ENCODE results near the gene RRN3. TPM values are rescaled to one million over a fixed set of nuclear protein-coding genes. Genes with fewer than 3 reads are reported as not detected.

RRN3 gene
- total RNA-seq, 1 donor from 2014 or later: 29.9 TPM

GRCh38 chr16:15035163-15035729 is 58.8 kb downstream of the RRN3 start:
- Mint-ChIP-seq H3K27ac (no peak overlapping the region), H3K4me3 (no peak overlapping the region), H3K4me1 (ENCODE audit: unreplicated experiment) (no peaks in the 10 kb centered on the region), H3K36me3 (peaks cover 18% of the 10 kb centered on the region), H3K27me3 (no peaks in the 10 kb centered on the region), H3K9me3 (no peaks in the 10 kb centered on the region)
- no peak for DNase-seq (ENCODE audit: extremely low spot score, unreplicated experiment)
- TF ChIP-seq CTCF (conservative IDR thresholded peaks at IDR 0.05): no peak

GRCh38 chr16:15034266-15035162 is 59.6 kb downstream of the RRN3 start:
- Mint-ChIP-seq H3K4me3 (no peak overlapping the region), H3K27me3 (no peaks in the 10 kb centered on the region), H3K4me1 (ENCODE audit: unreplicated experiment) (no peaks in the 10 kb centered on the region), H3K27ac (no peak overlapping the region), H3K9me3 (no peaks in the 10 kb centered on the region), H3K36me3 (peaks cover 18% of the 10 kb centered on the region)
- no peak for DNase-seq (ENCODE audit: extremely low spot score, unreplicated experiment)
- no peak for TF ChIP-seq CTCF (conservative IDR thresholded peaks at IDR 0.05)

- TF ChIP-seq CTCF (conservative IDR thresholded peaks at IDR 0.05): no peak
- Mint-ChIP-seq H3K27ac (no peak overlapping the region), H3K27me3 (no peaks in the 10 kb centered on the region), H3K4me3 (no peak overlapping the region), H3K36me3 (peaks cover 25% of the 10 kb centered on the region), H3K4me1 (ENCODE audit: unreplicated experiment) (peaks cover 7% of the 10 kb centered on the region), H3K9me3 (no peaks in the 10 kb centered on the region)
- DNase-seq (ENCODE audit: extremely low spot score, unreplicated experiment): no peak
Observed at GRCh38 chr16:15033309-15033707, 60.8 kb downstream of the RRN3 start.

- H3K9me3 Mint-ChIP-seq: no peaks in the 10 kb centered on the region
- DNase-seq (ENCODE audit: extremely low spot score, unreplicated experiment): no peak
Observed at GRCh38 chr16:15032547-15033308, 61.3 kb downstream of the RRN3 start.

More at GRCh38 chr16:15032547-15033308, 61.3 kb downstream of the RRN3 start:
- Mint-ChIP-seq H3K36me3 (peaks cover 28% of the 10 kb centered on the region), H3K4me3 (no peak overlapping the region), H3K27me3 (no peaks in the 10 kb centered on the region), H3K4me1 (ENCODE audit: unreplicated experiment) (peaks cover 10% of the 10 kb centered on the region), H3K27ac (no peak overlapping the region)
- TF ChIP-seq CTCF (conservative IDR thresholded peaks at IDR 0.05): no peak

Data from type B pancreatic cell (in vitro differentiated cells).